ENCODE data around the gene NEK6.

The NEK6 gene

DNA sequence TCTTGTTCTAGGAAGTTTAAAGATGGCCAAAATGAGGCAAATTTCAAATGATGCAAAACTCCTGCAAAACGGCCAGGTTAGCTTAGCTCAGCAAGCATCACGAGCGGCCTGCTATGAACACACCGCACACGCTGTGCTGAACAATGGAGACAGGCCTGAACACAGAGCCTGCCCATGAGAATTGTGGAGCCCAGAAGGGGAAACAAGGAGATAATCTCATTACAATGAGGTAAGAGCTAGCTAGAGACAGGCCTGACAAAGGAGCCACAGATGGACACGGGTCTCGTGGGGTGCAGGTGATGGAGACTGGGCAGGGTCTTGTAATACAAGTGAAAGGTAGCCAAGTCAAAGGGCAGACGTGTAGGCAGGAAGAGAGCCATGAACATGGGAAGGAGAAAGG, 107.3 kb downstream of the NEK6 start:
- H3K9me3 ChIP-seq: no peaks in the 10 kb centered on the region
- H3K36me3 ChIP-seq: peaks cover 30% of the 10 kb centered on the region
- H3K27me3 ChIP-seq: no peaks in the 10 kb centered on the region
- H3K27ac ChIP-seq: peak overlapping the region; percentile 38
- TF ChIP-seq, protein P1, sequence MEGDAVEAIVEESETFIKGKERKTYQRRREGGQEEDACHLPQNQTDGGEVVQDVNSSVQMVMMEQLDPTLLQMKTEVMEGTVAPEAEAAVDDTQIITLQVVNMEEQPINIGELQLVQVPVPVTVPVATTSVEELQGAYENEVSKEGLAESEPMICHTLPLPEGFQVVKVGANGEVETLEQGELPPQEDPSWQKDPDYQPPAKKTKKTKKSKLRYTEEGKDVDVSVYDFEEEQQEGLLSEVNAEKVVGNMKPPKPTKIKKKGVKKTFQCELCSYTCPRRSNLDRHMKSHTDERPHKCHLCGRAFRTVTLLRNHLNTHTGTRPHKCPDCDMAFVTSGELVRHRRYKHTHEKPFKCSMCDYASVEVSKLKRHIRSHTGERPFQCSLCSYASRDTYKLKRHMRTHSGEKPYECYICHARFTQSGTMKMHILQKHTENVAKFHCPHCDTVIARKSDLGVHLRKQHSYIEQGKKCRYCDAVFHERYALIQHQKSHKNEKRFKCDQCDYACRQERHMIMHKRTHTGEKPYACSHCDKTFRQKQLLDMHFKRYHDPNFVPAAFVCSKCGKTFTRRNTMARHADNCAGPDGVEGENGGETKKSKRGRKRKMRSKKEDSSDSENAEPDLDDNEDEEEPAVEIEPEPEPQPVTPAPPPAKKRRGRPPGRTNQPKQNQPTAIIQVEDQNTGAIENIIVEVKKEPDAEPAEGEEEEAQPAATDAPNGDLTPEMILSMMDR (IDR thresholded peaks at IDR 0.05): no peak
- no peak overlapping the region for H3K4me3 ChIP-seq (ENCODE audit: low read depth in 1 of 2, low read length in 1 of 2)
- H3K4me1 ChIP-seq (ENCODE audit: control insufficient read depth in 1 of 2, insufficient read depth in 1 of 2, low read depth in 1 of 2, low read length in 1 of 2): peaks cover 29 to 52% of the 10 kb centered on the region in 2 experiments

DNA sequence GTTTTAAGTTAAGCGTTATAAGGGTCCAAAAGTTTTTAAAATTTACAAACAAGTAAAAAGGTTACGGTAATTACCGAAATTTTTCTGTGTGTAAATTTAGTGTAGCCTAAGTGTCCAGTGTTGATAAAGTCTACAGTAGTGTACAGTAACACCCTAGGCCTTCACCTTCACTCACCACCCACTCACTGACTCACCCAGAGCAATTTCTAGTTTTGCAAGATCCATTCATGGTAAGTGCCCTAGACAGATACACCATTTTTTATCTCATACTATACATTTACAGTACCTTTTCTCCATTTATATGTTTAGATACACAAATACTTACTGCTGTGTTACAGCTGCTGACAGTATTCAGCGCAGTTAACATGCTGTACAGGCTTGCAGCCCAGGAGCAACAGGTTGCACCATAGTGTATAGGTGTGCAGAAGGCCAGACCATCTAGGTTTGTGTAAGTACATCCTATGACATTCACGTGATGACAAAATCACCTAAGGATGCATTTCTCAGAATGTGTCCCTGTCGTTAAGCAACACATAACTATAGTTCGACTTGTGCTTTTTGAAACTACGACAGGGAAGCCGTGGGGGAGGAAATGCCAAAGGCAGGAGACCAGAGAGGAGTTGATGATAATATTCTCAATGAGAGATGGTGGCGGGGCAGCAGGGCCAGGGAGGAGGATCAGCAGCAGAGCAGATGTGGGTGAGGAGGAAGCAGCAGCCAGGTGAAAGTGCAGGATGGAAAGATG, 108.9 kb downstream of the NEK6 start:
- H3K36me3 ChIP-seq: peaks cover 20% of the 10 kb centered on the region
- TF ChIP-seq, protein P1 (IDR thresholded peaks at IDR 0.05): no peak
- no peaks in the 10 kb centered on the region for H3K27me3 ChIP-seq
- H3K9me3 ChIP-seq: no peaks in the 10 kb centered on the region
- H3K4me3 ChIP-seq (ENCODE audit: low read depth in 1 of 2, low read length in 1 of 2): no peak overlapping the region
- H3K4me1 ChIP-seq (ENCODE audit: control insufficient read depth in 1 of 2, insufficient read depth in 1 of 2, low read depth in 1 of 2, low read length in 1 of 2): peaks cover 45 to 68% of the 10 kb centered on the region in 2 experiments
- peak overlapping the region; percentile 64 for H3K27ac ChIP-seq

DNA sequence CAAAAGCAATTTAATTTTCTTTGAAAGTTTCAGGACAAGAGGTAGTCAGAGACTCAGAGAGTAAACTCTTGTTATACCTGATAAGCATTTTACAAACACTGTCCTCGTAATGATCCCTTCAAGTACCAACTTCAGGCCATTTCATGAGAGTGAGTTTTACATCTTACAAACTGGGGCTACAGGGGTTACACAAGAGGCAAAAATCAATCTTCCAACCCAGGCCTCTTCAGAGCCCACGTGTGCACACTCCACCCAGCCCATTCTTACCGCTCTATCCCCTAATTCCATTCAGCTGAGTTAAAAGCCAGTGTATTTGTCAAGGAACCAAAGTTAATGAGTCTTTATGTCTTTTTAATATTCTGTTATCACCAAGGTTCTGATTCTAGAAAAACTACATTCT, 110.9 kb downstream of the NEK6 start:
- Histone ChIP-seq H3K9me3 (no peaks in the 10 kb centered on the region), H3K36me3 (peaks cover 5% of the 10 kb centered on the region), H3K27ac (peak overlapping the region; percentile 58), H3K27me3 (no peaks in the 10 kb centered on the region), H3K4me1 (ENCODE audit: control insufficient read depth in 1 of 2, insufficient read depth in 1 of 2, low read depth in 1 of 2, low read length in 1 of 2) (peaks cover 49 to 73% of the 10 kb centered on the region in 2 experiments), H3K4me3 (ENCODE audit: low read depth in 1 of 2, low read length in 1 of 2) (no peak overlapping the region)
- TF ChIP-seq, protein P1 (IDR thresholded peaks at IDR 0.05): no peak

DNA sequence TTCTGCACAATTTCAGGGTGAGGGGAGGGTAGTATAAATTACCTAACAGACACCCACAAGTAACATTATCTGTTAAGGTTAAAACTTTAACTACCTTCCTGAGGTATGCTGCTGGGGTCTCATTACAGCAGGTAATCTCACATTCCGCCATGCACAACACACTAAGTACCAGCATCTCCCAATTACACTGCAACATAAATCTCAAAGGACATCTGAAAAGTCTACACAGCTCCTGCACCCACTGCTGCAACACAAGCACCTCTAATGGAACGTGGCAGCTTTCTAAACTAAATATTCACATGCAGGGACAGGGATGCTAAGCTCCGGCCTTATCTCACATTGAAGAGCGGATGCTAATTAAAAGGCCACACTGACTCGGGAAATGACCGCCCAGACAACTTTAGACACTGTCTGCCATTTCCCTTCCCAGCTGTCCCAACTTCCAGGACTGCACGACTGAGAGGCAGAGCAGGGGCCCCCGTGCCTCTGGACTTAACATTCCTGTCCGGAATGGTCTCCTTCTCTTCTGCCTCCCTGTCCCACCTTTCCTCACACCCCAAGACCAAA, 111.6 kb downstream of the NEK6 start:
- Histone ChIP-seq H3K36me3 (no peaks in the 10 kb centered on the region), H3K9me3 (no peaks in the 10 kb centered on the region), H3K27ac (peak overlapping the region; percentile 58), H3K4me3 (ENCODE audit: low read depth in 1 of 2, low read length in 1 of 2) (no peak overlapping the region), H3K4me1 (ENCODE audit: control insufficient read depth in 1 of 2, insufficient read depth in 1 of 2, low read depth in 1 of 2, low read length in 1 of 2) (peaks cover 49 to 73% of the 10 kb centered on the region in 2 experiments), H3K27me3 (no peaks in the 10 kb centered on the region)
- TF ChIP-seq, protein P1 (IDR thresholded peaks at IDR 0.05): no peak

DNA sequence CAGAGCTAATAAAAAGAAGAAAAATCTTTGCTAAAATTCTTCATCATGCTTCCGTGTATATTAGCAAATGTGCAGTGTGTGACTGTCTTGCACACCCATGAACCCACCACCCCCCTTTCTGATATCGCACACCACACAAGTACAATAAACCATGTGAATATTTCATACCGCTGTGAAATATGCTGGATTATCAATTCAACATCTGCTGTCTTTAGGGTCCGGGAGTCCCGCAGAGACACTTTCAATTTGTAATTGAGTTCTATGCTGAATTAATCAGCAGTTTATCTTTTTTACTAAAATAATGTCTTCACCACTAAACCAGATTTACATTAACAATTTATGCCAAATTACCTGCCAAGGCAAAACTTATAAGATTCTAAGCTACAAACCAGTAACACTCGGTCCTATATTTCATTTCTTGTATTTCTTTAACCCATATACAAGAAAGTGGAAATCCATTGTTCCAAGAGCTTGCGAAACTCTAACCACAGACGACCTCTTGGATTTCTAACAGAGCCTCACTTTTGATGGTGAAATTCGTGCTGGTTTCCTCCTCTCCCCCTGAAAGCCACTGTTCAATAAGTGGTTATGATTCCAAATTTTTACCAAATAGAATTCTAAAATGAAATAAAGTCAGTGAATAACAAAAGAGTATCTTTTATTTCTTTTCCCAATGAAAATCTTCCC, 113.3 kb downstream of the NEK6 start:
- no peaks in the 10 kb centered on the region for H3K27me3 ChIP-seq
- H3K4me3 ChIP-seq (ENCODE audit: low read depth in 1 of 2, low read length in 1 of 2): no peak overlapping the region
- H3K27ac ChIP-seq: peak overlapping the region; percentile 58
- H3K36me3 ChIP-seq: no peaks in the 10 kb centered on the region
- no peaks in the 10 kb centered on the region for H3K9me3 ChIP-seq
- peaks cover 47 to 61% of the 10 kb centered on the region in 2 experiments for H3K4me1 ChIP-seq (ENCODE audit: control insufficient read depth in 1 of 2, insufficient read depth in 1 of 2, low read depth in 1 of 2, low read length in 1 of 2)
- TF ChIP-seq, protein P1 (IDR thresholded peaks at IDR 0.05): no peak

All from neutrophil (primary cell).